Epithelial cell of proximal tubule (primary cell): ENCODE data around the gene SMC1B. TPM values are rescaled to one million over a fixed set of nuclear protein-coding genes. Genes with fewer than 3 reads are reported as not detected.

Experiments used
- DNase-seq: peaks from one replicate; pipeline ENCODE4 v3.0.0-alpha.2; 2011; ENCODE audit warnings: low read depth
- H3K4me3 ChIP-seq: 2 replicates; pipeline ENCODE4 v1.5.1; 2011; ENCODE audit warnings: low read depth, mild to moderate bottlenecking, low read length
- CTCF ChIP-seq: conservative IDR thresholded peaks from 2 replicates; pipeline ENCODE4 v1.5.1; 2012; ENCODE audit warnings: low read depth, mild to moderate bottlenecking, low read length
- total RNA-seq: library from RNA; depleted of rRNA; stranded (reverse); fragments of >200 nt; gene quantifications from 2 replicates; pipeline ENCODE4 v1.2.3, GENCODE V29; 2015

SMC1B gene
- total RNA-seq, 1 donor from 2014 or later = 0.63 TPM

- TF ChIP-seq CTCF = no peak
- no peak for DNase-seq
- H3K4me3 ChIP-seq = no peak overlapping the region
These were observed 77.4 kb downstream of the SMC1B start for GRCh38 chr22:45335854-45336522.

DNA sequence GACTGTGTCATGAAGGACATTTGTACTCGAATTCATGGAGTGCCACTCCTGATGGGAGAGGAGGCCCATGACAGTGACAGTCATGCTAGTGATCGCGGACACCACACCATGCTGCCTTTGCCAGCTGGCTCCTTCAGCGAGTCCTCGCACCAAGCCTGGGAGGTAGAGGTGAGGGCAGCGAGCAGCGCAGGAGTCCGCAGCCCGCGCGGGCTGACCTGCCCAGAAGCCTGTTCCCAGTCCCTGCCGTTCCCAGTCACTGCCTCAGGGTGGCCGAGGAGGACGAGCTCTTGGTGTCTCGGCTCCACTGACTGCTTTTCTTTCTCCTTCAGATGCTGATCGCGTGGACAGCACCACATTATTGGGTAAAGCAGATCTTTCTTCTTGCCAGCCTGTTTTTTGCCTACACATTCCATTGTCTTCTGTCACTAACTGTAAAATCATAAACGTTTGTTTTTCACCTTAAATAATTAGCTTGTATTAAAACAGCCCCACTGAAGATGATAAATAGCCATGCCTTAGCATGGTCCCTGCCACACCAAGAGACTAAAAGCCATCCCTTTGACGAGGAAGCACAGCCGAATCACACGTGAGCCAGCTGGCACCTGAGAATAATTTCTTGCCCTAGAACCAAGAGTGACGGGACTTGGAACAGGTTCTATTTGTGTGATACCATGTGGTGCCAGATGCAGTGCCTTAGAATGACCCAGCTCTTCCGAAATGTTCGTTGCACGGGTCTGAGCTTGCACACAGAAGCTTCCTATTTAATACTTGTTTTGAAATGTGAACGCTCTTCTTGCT, 78.2 kb downstream of the SMC1B start:
- no peak overlapping the region for H3K4me3 ChIP-seq
- TF ChIP-seq CTCF = no peak
- DNase-seq = no peak

DNA sequence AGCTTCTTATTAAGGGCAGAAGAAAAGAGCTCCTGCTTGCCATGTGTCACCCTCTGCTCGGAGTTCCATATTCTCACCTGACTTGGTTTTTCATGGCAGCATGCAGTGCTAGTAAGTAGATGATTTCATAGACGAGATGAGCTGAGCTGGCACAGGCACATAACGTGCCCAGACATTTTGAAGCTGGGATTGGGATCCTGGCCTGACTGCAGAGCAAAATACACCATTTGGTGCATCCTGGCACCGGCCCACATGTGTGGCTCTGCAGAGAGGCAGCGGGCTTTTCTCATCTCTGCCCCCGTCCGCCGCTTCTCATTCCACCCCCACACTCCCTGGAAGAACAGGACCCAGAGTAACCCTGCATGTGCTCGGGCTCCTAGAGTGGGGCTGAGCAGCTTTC, 78.9 kb downstream of the SMC1B start:
- no peak for DNase-seq
- TF ChIP-seq CTCF = no peak
- no peak overlapping the region for H3K4me3 ChIP-seq

- DNase-seq = no peak
- no peak overlapping the region for H3K4me3 ChIP-seq
- no peak for TF ChIP-seq CTCF
These were observed 79.3 kb downstream of the SMC1B start for GRCh38 chr22:45334068-45334467.

DNA sequence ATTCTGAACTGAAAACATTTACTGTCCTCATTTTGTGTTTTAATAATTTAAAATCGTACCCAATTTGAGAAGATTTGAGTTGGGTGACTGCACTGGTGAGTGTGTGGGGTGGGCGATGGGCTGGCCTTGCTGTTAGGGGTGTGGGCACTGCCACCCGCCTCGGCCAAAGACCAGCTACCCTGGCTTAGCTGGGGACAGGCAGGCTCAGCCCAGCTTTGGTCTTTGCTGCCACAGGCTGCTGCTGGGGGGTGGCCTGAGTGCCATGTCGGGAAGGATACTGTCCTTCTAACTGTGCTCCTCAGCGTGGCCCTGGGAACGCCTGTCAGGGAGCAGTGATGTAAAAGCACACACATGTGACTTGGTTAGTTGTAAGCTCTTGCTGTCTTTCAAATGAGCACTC, 81.4 kb downstream of the SMC1B start:
- H3K4me3 ChIP-seq = no peak overlapping the region
- no peak for TF ChIP-seq CTCF
- no peak for DNase-seq

DNA sequence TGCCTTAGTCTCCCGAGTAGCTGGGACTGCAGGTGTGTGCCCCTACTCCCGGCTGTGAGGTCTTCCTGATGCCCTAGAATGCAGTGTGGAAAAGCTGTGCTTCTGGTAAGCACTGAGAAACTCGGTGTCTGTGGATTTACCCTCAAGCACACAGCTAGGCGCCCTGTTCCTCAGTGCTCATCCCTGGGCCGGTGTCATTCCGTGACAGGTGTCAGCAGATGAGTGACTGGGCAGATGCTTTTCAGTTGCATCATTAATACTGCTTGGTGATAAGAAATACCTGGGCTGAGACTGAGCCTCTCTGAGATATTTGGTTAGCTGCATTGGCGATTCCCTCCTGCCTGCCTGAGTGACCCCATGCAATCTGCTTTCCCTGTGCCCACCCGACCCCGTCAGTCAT, 81.9 kb downstream of the SMC1B start:
- no peak for TF ChIP-seq CTCF

GRCh38 chr22:45330548-45330947, 82.9 kb downstream of the SMC1B start:
- no peak overlapping the region for H3K4me3 ChIP-seq
- TF ChIP-seq CTCF = no peak
- DNase-seq = no peak

More for the DNA sequence above, 81.9 kb downstream of the SMC1B start:
- no peak for DNase-seq
- H3K4me3 ChIP-seq = no peak overlapping the region
